Measurements from ENCODE around the gene SH3PXD2A. TPM values are rescaled to one million over a fixed set of nuclear protein-coding genes. Genes with fewer than 3 reads are reported as not detected.

Gene SH3PXD2A
- total RNA-seq, 1 experiment from 2014 or later: 6.8 TPM

- no peaks in the 10 kb centered on the region for H3K36me3 ChIP-seq (replicated peaks; ENCODE audit: control insufficient read depth, insufficient read depth, low read length)
- peaks cover 15% of the 10 kb centered on the region for H3K27me3 ChIP-seq (ENCODE audit: control insufficient read depth, insufficient read depth, low read length)
- H3K4me3 ChIP-seq (ENCODE audit: insufficient read depth, low read depth, low read length): no peak overlapping the region
- DNase-seq: peak; percentile 76
Measured at GRCh38 chr10:103859161-103860086, 4.0 kb upstream of the SH3PXD2A start.

GRCh38 chr10:103858360-103858759, 3.0 kb upstream of the SH3PXD2A start:
- Histone ChIP-seq H3K4me3 (ENCODE audit: insufficient read depth, low read depth, low read length) (no peak overlapping the region), H3K27me3 (ENCODE audit: control insufficient read depth, insufficient read depth, low read length) (peaks cover 23% of the 10 kb centered on the region), H3K36me3 (replicated peaks; ENCODE audit: control insufficient read depth, insufficient read depth, low read length) (no peaks in the 10 kb centered on the region)
- DNase-seq: no peak

GRCh38 chr10:103856797-103857170, 1.4 kb upstream of the SH3PXD2A start:
- DNase-seq: no peak
- H3K27me3 ChIP-seq (ENCODE audit: control insufficient read depth, insufficient read depth, low read length): peaks cover 23% of the 10 kb centered on the region
- H3K4me3 ChIP-seq (ENCODE audit: insufficient read depth, low read depth, low read length): no peak overlapping the region
- no peaks in the 10 kb centered on the region for H3K36me3 ChIP-seq (replicated peaks; ENCODE audit: control insufficient read depth, insufficient read depth, low read length)

GRCh38 chr10:103855852-103856796, 748 bp upstream of the SH3PXD2A start:
- Histone ChIP-seq H3K4me3 (ENCODE audit: insufficient read depth, low read depth, low read length) (peak overlapping the region; percentile 74), H3K27me3 (ENCODE audit: control insufficient read depth, insufficient read depth, low read length) (peaks cover 23% of the 10 kb centered on the region), H3K36me3 (replicated peaks; ENCODE audit: control insufficient read depth, insufficient read depth, low read length) (no peaks in the 10 kb centered on the region)
- no peak for DNase-seq

- no peaks in the 10 kb centered on the region for H3K36me3 ChIP-seq (replicated peaks; ENCODE audit: control insufficient read depth, insufficient read depth, low read length)
- peaks cover 23% of the 10 kb centered on the region for H3K27me3 ChIP-seq (ENCODE audit: control insufficient read depth, insufficient read depth, low read length)
- H3K4me3 ChIP-seq (ENCODE audit: insufficient read depth, low read depth, low read length): peak overlapping the region; percentile 74
- peak; percentile 77 for DNase-seq
Measured at GRCh38 chr10:103854686-103855391, 537 bp downstream of the SH3PXD2A start.

- Histone ChIP-seq H3K36me3 (replicated peaks; ENCODE audit: control insufficient read depth, insufficient read depth, low read length) (no peaks in the 10 kb centered on the region), H3K4me3 (ENCODE audit: insufficient read depth, low read depth, low read length) (peak overlapping the region; percentile 74), H3K27me3 (ENCODE audit: control insufficient read depth, insufficient read depth, low read length) (peaks cover 23% of the 10 kb centered on the region)
- peak; percentile 75 for DNase-seq
Measured at GRCh38 chr10:103854265-103854685, 1.1 kb downstream of the SH3PXD2A start.

GRCh38 chr10:103853428-103854264, 1.7 kb downstream of the SH3PXD2A start:
- Histone ChIP-seq H3K4me3 (ENCODE audit: insufficient read depth, low read depth, low read length) (no peak overlapping the region), H3K36me3 (replicated peaks; ENCODE audit: control insufficient read depth, insufficient read depth, low read length) (no peaks in the 10 kb centered on the region), H3K27me3 (ENCODE audit: control insufficient read depth, insufficient read depth, low read length) (peaks cover 23% of the 10 kb centered on the region)
- DNase-seq: no peak

- Histone ChIP-seq H3K27me3 (ENCODE audit: control insufficient read depth, insufficient read depth, low read length) (peaks cover 23% of the 10 kb centered on the region), H3K36me3 (replicated peaks; ENCODE audit: control insufficient read depth, insufficient read depth, low read length) (no peaks in the 10 kb centered on the region), H3K4me3 (ENCODE audit: insufficient read depth, low read depth, low read length) (no peak overlapping the region)
Measured at GRCh38 chr10:103852856-103853255, 2.5 kb downstream of the SH3PXD2A start.

GRCh38 chr10:103852189-103852711, 3.1 kb downstream of the SH3PXD2A start:
- Histone ChIP-seq H3K4me3 (ENCODE audit: insufficient read depth, low read depth, low read length) (no peak overlapping the region), H3K36me3 (replicated peaks; ENCODE audit: control insufficient read depth, insufficient read depth, low read length) (no peaks in the 10 kb centered on the region), H3K27me3 (ENCODE audit: control insufficient read depth, insufficient read depth, low read length) (peaks cover 23% of the 10 kb centered on the region)
- no peak for DNase-seq

More at GRCh38 chr10:103852856-103853255, 2.5 kb downstream of the SH3PXD2A start:
- no peak for DNase-seq

- DNase-seq: no peak
- H3K4me3 ChIP-seq (ENCODE audit: insufficient read depth, low read depth, low read length): no peak overlapping the region
- H3K36me3 ChIP-seq (replicated peaks; ENCODE audit: control insufficient read depth, insufficient read depth, low read length): no peaks in the 10 kb centered on the region
- peaks cover 17% of the 10 kb centered on the region for H3K27me3 ChIP-seq (ENCODE audit: control insufficient read depth, insufficient read depth, low read length)
Measured at GRCh38 chr10:103851261-103851660, 4.1 kb downstream of the SH3PXD2A start.

- DNase-seq: no peak
- no peak overlapping the region for H3K4me3 ChIP-seq (ENCODE audit: insufficient read depth, low read depth, low read length)
- no peaks in the 10 kb centered on the region for H3K36me3 ChIP-seq (replicated peaks; ENCODE audit: control insufficient read depth, insufficient read depth, low read length)
- H3K27me3 ChIP-seq (ENCODE audit: control insufficient read depth, insufficient read depth, low read length): peaks cover 15% of the 10 kb centered on the region
Measured at GRCh38 chr10:103850572-103850895, 4.8 kb downstream of the SH3PXD2A start.

- Histone ChIP-seq H3K36me3 (replicated peaks; ENCODE audit: control insufficient read depth, insufficient read depth, low read length) (no peaks in the 10 kb centered on the region), H3K27me3 (ENCODE audit: control insufficient read depth, insufficient read depth, low read length) (peaks cover 14% of the 10 kb centered on the region), H3K4me3 (ENCODE audit: insufficient read depth, low read depth, low read length) (no peak overlapping the region)
- no peak for DNase-seq
Measured at GRCh38 chr10:103849880-103850571, 5.3 kb downstream of the SH3PXD2A start.
